RKO (cell line): ENCODE measurements around the gene PLIN1.

Source experiments
- DNase-seq: peaks from one replicate; pipeline ENCODE4 v3.0.0-alpha.2; 2016; ENCODE audit warnings: low spot score

PLIN1 gene

GRCh38 chr15:89652666-89653065 is 26.5 kb downstream of the PLIN1 start:
- no peak for DNase-seq

- no peak for DNase-seq
These were observed 27.0 kb downstream of the PLIN1 start for GRCh38 chr15:89652131-89652530.

GRCh38 chr15:89649716-89650115 is 29.5 kb downstream of the PLIN1 start:
- DNase-seq: no peak

- no peak for DNase-seq
These were observed 30.0 kb downstream of the PLIN1 start for GRCh38 chr15:89649013-89649625.

- DNase-seq: no peak
These were observed 30.8 kb downstream of the PLIN1 start for GRCh38 chr15:89648106-89649012.

GRCh38 chr15:89647191-89647851 is 31.8 kb downstream of the PLIN1 start:
- peak; percentile 54 for DNase-seq

- DNase-seq: no peak
These were observed 32.6 kb downstream of the PLIN1 start for GRCh38 chr15:89646416-89647141.

GRCh38 chr15:89645680-89646079 is 33.5 kb downstream of the PLIN1 start:
- DNase-seq: no peak

GRCh38 chr15:89642106-89642505 is 37.1 kb downstream of the PLIN1 start:
- DNase-seq: no peak

GRCh38 chr15:89641053-89641452 is 38.1 kb downstream of the PLIN1 start:
- no peak for DNase-seq

GRCh38 chr15:89640245-89640644 is 38.9 kb downstream of the PLIN1 start:
- DNase-seq: no peak

- DNase-seq: no peak
These were observed 45.6 kb downstream of the PLIN1 start for GRCh38 chr15:89633585-89633984.

- DNase-seq: no peak
These were observed 46.4 kb downstream of the PLIN1 start for GRCh38 chr15:89632563-89633430.

GRCh38 chr15:89631902-89632264 is 47.3 kb downstream of the PLIN1 start:
- DNase-seq: no peak

GRCh38 chr15:89630974-89631901 is 47.9 kb downstream of the PLIN1 start:
- DNase-seq: no peak

- no peak for DNase-seq
These were observed 48.9 kb downstream of the PLIN1 start for GRCh38 chr15:89630260-89630659.

GRCh38 chr15:89629829-89630228 is 49.3 kb downstream of the PLIN1 start:
- no peak for DNase-seq

- DNase-seq: no peak
These were observed 50.1 kb downstream of the PLIN1 start for GRCh38 chr15:89628806-89629715.

GRCh38 chr15:89628301-89628700 is 50.9 kb downstream of the PLIN1 start:
- no peak for DNase-seq
